ENCODE results near the gene MAP2K4.

DNA sequence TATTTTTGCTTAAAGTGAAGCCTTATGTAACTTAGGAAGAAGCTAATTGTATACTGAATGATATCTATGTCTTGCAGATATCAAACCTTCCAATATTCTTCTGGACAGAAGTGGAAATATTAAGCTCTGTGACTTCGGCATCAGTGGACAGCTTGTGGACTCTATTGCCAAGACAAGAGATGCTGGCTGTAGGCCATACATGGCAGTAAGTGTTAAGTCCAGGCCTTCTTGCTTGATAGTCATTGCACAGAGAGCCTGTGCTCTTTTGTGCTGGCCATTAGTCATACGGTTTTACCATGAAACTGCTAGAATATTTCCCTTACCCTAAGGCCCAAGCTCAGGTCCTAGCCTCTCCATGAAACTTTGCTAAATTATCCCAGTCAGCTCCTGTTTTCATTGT is 92.5 kb downstream of the MAP2K4 start:
- no peak for TF ChIP-seq POLR2A (IDR thresholded peaks at IDR 0.05)
- TF ChIP-seq, protein P1, sequence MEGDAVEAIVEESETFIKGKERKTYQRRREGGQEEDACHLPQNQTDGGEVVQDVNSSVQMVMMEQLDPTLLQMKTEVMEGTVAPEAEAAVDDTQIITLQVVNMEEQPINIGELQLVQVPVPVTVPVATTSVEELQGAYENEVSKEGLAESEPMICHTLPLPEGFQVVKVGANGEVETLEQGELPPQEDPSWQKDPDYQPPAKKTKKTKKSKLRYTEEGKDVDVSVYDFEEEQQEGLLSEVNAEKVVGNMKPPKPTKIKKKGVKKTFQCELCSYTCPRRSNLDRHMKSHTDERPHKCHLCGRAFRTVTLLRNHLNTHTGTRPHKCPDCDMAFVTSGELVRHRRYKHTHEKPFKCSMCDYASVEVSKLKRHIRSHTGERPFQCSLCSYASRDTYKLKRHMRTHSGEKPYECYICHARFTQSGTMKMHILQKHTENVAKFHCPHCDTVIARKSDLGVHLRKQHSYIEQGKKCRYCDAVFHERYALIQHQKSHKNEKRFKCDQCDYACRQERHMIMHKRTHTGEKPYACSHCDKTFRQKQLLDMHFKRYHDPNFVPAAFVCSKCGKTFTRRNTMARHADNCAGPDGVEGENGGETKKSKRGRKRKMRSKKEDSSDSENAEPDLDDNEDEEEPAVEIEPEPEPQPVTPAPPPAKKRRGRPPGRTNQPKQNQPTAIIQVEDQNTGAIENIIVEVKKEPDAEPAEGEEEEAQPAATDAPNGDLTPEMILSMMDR (IDR thresholded peaks at IDR 0.05), result no peak
